Neural crest cell (in vitro differentiated cells): ENCODE measurements around the gene RHBG. TPM values are rescaled to one million over a fixed set of nuclear protein-coding genes. Genes with fewer than 3 reads are reported as not detected.

Source experiments
- DNase-seq: peaks from one replicate; pipeline ENCODE4 v3.0.0; 2021; ENCODE audit warnings: low read depth, mixed read lengths, low spot score
- H3K27ac Mint-ChIP-seq: one replicate; pipeline ENCODE4 v1.8.0; 2021; ENCODE audit warnings: mild to moderate bottlenecking, mixed read lengths; ENCODE audit not compliant: unreplicated experiment
- H3K27me3 Mint-ChIP-seq: 2 replicates; pipeline ENCODE4 v1.8.0; 2021; ENCODE audit warnings: low read depth, mild to moderate bottlenecking, mixed read lengths
- H3K36me3 Mint-ChIP-seq: 2 replicates; pipeline ENCODE4 v1.8.0; 2021; ENCODE audit warnings: low read depth, mild to moderate bottlenecking, mixed read lengths
- H3K4me1 Mint-ChIP-seq: 2 replicates; pipeline ENCODE4 v1.8.0; 2021; ENCODE audit warnings: mixed read lengths
- H3K4me3 Mint-ChIP-seq: one replicate; pipeline ENCODE4 v1.8.0; 2021; ENCODE audit warnings: mild to moderate bottlenecking, mixed read lengths
- H3K9me3 Mint-ChIP-seq: 2 replicates; pipeline ENCODE4 v1.8.0; 2021; ENCODE audit warnings: mixed read lengths
- total RNA-seq: library from RNA; stranded (reverse); gene quantifications from 2 replicates; pipeline ENCODE4 v1.2.1, GENCODE V29; 2021
- TF ChIP-seq, protein P1 (sequence below): fragments of 200-600 bp; sonication (generic); conservative IDR thresholded peaks from 2 replicates; pipeline ENCODE4 v1.5.0; 2021; ENCODE audit warnings: antibody characterized with exemption, mild to moderate bottlenecking

The RHBG gene
- total RNA-seq, 1 donor from 2014 or later = not detected

- no peak for DNase-seq
- H3K27me3 Mint-ChIP-seq = peaks cover 97% of the 10 kb centered on the region
- no peak overlapping the region for H3K27ac Mint-ChIP-seq
- TF ChIP-seq, protein P1, sequence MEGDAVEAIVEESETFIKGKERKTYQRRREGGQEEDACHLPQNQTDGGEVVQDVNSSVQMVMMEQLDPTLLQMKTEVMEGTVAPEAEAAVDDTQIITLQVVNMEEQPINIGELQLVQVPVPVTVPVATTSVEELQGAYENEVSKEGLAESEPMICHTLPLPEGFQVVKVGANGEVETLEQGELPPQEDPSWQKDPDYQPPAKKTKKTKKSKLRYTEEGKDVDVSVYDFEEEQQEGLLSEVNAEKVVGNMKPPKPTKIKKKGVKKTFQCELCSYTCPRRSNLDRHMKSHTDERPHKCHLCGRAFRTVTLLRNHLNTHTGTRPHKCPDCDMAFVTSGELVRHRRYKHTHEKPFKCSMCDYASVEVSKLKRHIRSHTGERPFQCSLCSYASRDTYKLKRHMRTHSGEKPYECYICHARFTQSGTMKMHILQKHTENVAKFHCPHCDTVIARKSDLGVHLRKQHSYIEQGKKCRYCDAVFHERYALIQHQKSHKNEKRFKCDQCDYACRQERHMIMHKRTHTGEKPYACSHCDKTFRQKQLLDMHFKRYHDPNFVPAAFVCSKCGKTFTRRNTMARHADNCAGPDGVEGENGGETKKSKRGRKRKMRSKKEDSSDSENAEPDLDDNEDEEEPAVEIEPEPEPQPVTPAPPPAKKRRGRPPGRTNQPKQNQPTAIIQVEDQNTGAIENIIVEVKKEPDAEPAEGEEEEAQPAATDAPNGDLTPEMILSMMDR = no peak
- no peak overlapping the region for H3K4me3 Mint-ChIP-seq
- H3K4me1 Mint-ChIP-seq = peaks cover 4% of the 10 kb centered on the region
- no peaks in the 10 kb centered on the region for H3K9me3 Mint-ChIP-seq
- peaks cover 2% of the 10 kb centered on the region for H3K36me3 Mint-ChIP-seq
Measured at GRCh38 chr1:156418416-156419070, 49.5 kb downstream of the RHBG start.

- Mint-ChIP-seq H3K9me3 (no peaks in the 10 kb centered on the region), H3K4me3 (no peak overlapping the region), H3K27ac (no peak overlapping the region), H3K36me3 (peaks cover 2% of the 10 kb centered on the region), H3K4me1 (peaks cover 4% of the 10 kb centered on the region), H3K27me3 (peaks cover 99% of the 10 kb centered on the region)
- peak; percentile 29 for DNase-seq
- TF ChIP-seq, protein P1 = peak; percentile 36
Measured at GRCh38 chr1:156419854-156420204, 50.8 kb downstream of the RHBG start.

DNA sequence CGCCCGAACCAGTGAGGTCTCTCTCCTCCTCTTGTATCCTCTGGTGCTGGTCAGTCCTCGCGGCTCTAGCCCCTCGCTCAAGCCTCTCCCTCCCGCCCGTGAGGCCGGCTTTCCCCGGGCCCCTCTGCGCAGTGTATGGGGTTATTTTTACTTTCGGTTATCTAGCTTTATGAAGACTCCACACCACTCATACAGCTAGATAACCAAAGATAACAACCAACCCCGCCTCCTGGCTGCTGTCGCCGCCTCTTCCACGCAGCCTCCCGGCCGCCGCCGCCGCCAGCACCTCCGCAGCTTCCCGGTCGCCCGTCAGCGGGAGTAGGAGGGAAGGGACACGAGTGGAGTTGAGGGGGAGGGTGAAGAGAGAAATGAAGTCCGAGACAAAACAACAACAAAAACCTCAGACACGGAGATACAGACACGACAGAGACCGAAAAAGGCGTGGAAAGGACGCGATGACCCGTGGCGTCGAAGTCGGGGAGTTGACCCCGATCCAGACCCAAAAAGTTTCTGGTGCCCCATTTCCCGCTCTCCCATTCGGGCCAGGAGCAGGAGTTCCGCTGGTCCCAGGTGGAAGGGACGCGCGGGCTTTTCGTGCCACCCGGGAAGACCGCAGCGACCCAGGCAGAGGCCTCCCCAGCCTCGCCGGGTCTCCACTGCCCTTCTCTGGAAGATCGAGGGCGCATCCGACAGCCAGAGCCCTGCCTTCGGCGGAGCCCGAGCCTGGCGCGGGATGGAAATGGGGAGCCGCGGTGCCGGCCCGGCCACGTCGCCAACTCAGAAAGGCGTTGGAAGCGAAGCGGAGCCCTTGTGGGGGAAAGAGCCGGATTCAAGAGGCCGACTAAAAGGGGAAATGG lies 51.4 kb downstream of the RHBG start:
- H3K27me3 Mint-ChIP-seq = peaks cover 99% of the 10 kb centered on the region
- H3K4me1 Mint-ChIP-seq = peaks cover 4% of the 10 kb centered on the region
- no peak overlapping the region for H3K27ac Mint-ChIP-seq

DNA sequence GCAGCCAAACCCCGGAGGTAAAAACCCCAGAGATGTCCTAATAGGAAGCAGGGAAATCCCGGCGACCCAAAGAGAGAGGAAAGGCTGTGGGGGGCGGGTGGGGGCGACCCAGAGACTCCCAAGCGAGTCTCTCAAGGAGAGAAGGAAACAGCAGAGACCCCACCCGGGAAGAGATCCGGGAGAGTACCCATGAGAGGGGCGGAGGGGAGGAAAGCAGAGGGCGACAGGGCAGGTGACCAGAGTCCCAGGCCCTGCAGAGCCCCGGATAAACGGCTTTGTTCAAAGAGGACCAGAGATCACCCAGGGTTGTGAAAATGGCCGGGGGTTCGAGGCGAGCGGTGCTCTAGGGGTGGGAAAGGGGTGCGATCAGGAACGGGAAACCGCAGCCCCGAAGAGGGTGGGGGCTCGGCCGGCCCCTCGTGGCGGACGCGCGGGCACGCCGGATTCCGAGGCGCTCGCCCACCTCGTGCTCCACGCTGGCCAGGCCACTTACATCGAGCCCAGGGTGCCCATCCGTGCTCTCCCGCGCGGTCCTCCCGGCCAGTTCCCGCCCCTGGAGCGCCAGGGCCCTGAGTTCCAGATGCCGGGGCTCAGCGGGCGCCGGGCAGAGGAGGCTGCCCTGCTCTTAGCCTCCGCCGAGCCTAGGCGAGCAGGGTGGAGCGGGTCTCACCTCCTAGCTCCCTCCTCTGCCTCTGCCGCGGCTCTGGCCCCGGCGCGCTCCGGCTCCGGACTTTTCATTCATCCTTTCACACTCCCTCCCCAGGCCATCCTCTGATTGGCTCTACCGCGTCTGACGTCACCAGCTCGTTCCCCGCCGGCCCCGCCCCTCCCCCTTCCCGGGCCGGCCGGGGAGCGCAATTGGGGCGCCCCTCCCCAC lies 52.3 kb downstream of the RHBG start:
- Mint-ChIP-seq H3K27ac (no peak overlapping the region), H3K4me3 (no peak overlapping the region), H3K9me3 (no peaks in the 10 kb centered on the region), H3K4me1 (peaks cover 4% of the 10 kb centered on the region), H3K36me3 (peaks cover 2% of the 10 kb centered on the region), H3K27me3 (peaks cover 99% of the 10 kb centered on the region)
- peak; percentile 55 for DNase-seq
- TF ChIP-seq, protein P1 = no peak

More for the DNA sequence above, 51.4 kb downstream of the RHBG start:
- TF ChIP-seq, protein P1 = no peak
- Mint-ChIP-seq H3K4me3 (no peak overlapping the region), H3K9me3 (no peaks in the 10 kb centered on the region), H3K36me3 (peaks cover 2% of the 10 kb centered on the region)
- no peak for DNase-seq

DNA sequence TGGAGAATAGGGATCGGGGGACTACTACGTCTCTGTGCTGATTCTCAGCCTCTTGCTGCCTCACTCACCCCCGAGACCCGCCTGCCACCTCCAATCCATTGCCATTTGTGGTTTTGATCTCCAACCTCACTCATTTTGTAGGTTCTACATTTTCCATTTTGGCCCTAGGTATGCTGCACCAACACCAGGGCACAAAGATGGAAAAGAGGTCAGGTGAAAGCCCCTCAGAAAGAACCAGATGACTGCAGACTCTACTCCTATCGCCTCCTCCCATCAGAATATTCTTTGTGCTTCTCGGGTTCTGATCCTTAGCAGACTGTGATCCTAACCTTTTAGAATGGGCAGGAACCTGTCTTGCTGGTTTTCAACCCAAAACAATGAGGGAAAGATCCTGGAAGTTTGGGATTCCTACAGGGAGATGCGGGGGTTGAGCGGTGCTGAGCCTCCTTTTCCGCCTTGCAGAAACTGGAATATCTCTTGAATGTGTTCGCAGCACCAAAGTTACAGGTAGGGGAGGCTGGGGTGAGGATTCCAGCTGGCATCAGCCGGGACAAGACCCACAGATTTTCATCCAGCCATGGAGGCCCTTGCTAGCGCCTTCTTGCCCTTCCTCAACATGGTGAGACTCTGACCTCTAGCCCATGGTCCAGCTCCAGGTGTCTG lies 53.1 kb downstream of the RHBG start:
- Mint-ChIP-seq H3K27me3 (peaks cover 99% of the 10 kb centered on the region), H3K36me3 (peaks cover 2% of the 10 kb centered on the region), H3K4me3 (peak overlapping the region; percentile 47), H3K27ac (no peak overlapping the region), H3K9me3 (no peaks in the 10 kb centered on the region), H3K4me1 (peaks cover 4% of the 10 kb centered on the region)
- TF ChIP-seq, protein P1 = no peak
- DNase-seq = no peak
